Keratinocyte (primary cell): ENCODE measurements around the gene HBP1.

ENCODE experiments used
- CTCF ChIP-seq, 3 experiments: IDR thresholded peaks in 1 of 3; conservative IDR thresholded peaks in 1 of 3; optimal IDR thresholded peaks in 1 of 3; 2 replicates in 2 of 3; 3 replicates in 1 of 3; pipeline versions ENCODE3 to v1.5.1; 2011; ENCODE audit warnings: low read length in 3 of 3, mild to moderate bottlenecking in 3 of 3, moderate library complexity in 2 of 3, control low read depth in 1 of 3, inconsistent platforms in 1 of 3; ENCODE audit not compliant: insufficient read depth in 2 of 3; ENCODE audit errors: extremely low read depth in 1 of 3
- EZH2 ChIP-seq: IDR thresholded peaks from one replicate; pipeline ENCODE4 v1.6.1; 2012; ENCODE audit warnings: inconsistent platforms, mild to moderate bottlenecking, low read length, moderate library complexity

GRCh38 chr7:107167483-107168232, 1.1 kb upstream of the HBP1 start:
- peak in 1 of 3 experiments; percentile 49 for TF ChIP-seq CTCF (optimal IDR thresholded peaks at IDR 0.05 in 1 of 3, IDR thresholded peaks at IDR 0.05 in 1 of 3, conservative IDR thresholded peaks at IDR 0.05 in 1 of 3; ENCODE audit: extremely low read depth in 1 of 3, insufficient read depth in 2 of 3, low read length in 3 of 3)
- TF ChIP-seq EZH2 = no peak
